Measurements from ENCODE around the gene ERGIC1.
"Not testable (repeated sequence)": the region's sequence is repeated elsewhere in the genome, so short reads cannot be mapped to it uniquely, and the experiment has no call there.

Gene ERGIC1

DNA sequence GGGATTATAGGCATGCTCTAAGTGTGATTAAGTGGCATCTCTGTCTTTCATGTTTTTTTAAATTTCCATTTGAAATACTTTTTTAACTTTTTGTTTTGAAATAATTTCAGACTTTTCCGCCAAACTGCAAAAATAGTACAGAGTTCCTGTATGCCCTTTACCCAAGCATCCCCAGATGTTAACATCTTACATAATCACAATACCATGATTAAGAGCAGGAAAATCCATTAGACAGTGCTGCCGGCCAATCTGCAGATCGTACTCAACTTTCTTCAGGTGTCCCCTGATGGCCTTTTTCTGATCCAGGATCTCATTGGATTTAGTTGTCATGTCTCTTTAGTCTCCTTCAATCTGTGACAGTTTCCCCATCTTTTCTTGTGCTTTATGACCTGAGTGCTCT lies 49.0 kb downstream of the ERGIC1 start:
- DNase-seq (ENCODE audit: low read depth) = no peak

DNA sequence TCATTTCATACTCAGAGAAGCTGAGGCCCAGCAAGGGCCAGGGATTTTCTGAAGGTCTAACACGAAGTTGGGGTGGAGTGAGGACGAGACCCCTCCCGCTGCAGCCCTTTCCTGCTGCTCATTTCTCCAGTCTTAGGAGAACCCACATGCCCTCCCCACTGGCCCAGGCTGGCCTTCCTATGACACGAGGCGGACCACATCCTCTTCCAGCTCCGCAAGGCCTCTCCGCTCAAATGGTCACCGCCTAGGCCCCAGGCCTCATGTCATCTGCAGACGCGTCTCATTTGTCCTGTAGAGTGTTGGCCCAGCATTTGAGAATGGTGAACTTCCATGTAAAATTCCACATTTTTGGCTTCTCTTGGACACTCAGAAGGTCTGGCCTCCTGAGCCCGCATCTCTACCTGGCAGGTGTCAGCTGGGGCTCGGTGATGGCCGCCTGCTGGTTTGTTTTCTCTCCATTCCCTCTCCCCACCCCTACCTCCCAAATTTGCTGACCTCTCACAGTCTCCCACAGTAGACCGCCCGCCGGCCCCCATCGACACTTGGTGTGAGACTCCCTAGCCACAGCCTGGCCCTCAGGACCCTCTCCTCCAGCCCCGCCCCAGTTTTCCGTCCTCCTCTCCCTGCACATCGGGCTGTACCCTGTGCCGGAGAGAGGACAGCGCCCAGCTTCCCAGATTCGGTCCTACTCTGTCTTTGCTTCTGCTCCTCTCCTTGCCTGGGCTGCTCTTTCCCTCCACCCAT lies 51.7 kb downstream of the ERGIC1 start:
- no peak for DNase-seq (ENCODE audit: low read depth)

DNA sequence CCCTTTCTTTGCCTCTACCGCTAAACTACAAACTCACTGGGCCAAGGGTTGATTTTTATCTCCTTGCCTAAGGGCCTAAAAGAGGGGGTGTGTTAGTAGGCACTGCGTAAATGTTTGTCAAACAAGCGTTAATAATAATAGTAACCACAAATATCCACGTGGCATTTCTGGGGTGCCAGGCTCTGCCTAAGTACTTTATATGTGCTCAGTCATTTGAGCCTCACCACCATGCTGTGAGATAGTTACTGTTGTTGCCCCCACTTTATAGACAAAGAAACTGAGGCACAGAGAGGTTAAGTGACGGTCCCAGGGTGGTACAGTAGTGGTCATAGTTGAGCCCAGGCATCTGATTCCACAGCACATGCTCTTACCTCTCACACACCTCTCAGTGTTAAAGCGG lies 52.4 kb downstream of the ERGIC1 start:
- no peak for DNase-seq (ENCODE audit: low read depth)

DNA sequence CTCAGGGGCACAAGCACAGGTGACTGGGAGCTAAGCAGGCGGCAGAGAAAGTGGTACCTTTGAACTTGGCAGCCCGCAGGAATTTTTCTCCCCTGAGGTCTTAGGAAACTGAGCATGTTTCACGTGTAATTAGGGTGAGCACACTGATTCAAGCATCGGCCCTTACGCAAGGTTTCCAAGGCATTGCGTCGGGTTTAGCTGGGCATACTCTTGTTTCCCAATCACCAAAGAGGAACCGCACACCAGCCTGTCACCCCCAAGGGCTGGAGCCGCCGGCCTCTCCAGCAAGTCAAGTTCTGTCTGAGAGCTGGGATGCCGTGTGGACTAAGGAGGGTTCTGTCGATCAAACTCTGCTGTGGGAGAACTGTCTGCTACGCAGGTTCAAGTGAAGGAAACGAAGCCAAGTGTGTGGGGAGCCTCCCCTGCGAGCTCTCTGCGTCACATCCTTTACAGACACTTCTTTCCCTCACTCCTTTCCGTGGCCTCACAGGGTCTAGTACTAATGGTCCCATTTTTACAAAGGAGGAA lies 53.0 kb downstream of the ERGIC1 start:
- peak; percentile 69 for DNase-seq (ENCODE audit: low read depth)

DNA sequence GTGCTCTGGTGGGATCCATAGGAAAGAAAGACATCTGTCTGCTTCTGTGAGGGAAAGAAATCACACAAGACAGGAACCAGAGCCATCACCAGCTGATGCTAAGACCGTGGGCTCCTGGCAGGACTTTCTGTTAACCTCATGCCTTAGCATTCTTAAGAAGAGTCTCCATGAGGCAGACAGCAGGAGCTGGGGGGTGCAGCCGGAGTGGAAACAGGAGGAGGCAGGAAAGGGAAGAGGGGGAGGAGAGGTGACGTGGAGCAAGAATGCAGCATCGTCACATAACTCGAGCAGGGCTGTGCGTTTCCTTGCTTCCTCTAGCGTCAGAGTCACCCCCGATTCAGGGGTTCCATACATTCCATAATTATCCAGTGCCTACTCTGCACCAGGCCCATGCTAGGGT lies 53.6 kb downstream of the ERGIC1 start:
- peak; percentile 95 for DNase-seq (ENCODE audit: low read depth)

DNA sequence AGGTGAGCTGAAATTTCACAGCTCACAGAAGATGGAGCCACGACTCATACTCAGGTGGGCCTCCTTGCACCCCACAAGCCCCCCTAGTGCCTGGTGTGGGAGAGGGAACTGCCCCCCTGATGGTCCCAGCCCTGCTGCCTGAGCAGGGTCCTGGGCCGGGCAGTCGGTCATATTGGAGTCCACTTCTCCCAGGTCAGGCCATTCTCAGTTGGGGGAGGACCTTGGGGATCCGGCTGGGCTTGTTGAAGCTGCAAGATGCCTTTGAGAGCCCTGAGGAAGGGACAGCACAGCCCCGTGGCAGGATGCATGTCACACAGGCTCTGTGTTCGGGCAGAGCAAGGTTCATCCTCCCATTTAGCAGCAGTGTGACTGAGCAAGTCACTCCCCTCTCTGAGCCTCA lies 56.6 kb downstream of the ERGIC1 start:
- DNase-seq (ENCODE audit: low read depth) = no peak

DNA sequence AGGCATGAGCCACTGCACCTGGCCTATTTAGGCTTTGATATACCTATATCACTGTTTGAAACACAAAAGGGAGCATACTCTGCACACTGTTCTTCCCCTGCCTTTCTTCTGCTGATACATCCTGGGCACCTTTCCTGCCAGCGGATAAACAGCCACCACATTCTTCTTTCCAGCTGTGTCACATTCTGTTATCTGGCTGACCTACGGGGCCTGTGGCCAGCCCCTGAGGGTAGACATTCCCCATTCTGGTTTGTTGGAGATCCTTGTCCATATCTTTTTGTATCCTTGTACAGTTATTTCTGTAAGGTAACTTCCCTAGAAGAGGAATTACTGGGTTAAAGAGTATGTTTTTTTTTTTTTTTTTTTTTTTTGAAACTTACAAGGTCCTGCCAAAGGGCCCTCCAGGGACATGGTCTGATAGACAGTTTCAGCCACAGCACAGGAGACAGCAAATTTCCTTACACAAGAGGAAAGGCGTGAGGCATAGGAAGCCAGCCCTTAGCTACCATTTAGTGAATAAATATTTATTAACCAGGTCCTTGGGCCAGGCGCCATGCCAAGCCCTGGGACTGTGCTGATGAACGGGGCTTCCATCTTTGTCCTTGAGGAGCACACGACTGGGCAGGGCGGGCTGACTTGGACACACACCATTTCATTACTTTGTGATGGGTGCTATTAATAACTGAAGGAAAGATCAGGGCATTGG lies 57.8 kb downstream of the ERGIC1 start:
- no peak for DNase-seq (ENCODE audit: low read depth)

DNA sequence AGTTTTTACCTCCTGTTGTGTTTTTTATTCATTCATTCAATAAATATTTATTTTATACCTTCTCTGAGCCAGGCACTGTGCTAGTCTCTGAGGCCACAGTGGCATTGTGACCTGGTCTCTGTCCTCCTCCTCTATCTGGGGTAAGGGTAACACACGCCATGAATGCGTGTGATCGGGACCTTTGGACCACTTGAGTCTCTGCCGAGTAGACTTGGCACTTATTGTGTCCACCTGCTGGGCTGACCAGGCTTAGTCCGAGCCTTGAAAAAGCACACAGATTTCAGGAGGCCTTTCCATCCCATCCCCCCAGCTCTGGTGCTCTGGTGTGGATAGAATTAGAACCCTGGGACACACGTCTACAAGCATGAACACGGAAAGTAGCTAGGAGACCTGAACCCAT lies 58.7 kb downstream of the ERGIC1 start:
- no peak for DNase-seq (ENCODE audit: low read depth)

DNA sequence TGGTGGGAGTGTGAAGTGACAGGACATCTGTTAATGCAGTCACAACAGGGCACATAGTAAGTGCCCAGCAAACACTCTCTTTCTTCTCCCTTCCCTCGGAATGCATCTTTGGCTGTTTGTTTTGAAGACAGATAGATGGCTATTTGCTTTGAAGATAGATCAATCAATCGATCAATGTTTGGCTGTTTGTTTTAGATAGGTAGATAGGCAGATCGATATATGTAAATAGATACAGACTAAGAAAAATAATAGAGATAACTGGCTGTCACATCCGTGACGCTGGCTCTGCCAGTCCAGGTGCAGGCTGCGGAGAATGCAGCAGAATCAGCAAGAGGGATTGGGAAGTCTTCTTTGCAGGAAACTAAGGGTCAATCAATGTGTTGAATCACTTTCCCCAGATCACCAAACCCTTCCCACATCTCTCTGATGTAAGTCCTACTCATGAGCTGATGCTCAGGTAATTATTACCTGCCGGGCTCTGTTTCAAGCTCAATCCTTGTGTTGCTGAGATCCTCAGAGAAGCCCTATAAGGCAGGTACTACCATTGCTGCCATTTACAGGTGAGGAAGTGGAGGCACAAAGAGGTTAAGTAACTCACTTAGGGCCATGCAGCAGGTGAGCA lies 60.8 kb downstream of the ERGIC1 start:
- DNase-seq (ENCODE audit: low read depth) = no peak

DNA sequence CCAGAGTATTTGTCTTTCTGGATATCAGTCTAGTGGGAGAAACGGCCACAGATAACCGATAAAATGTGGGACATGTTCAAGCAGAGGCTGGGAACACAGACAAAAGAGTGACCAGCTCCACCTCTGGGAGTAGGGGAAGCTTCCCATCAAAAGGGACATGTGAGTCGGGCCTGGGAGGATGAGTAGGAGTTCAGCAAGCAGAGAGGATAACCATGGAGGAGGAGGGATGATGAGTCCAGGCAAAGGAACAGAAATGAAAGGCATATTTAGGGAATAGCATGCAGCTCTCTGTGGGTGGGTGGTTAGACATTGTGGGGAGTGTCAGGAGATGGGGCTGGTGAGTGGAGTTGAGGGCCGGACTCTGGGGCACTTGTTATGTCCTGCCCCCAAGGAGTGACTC lies 61.5 kb downstream of the ERGIC1 start:
- no peak for DNase-seq (ENCODE audit: low read depth)

DNA sequence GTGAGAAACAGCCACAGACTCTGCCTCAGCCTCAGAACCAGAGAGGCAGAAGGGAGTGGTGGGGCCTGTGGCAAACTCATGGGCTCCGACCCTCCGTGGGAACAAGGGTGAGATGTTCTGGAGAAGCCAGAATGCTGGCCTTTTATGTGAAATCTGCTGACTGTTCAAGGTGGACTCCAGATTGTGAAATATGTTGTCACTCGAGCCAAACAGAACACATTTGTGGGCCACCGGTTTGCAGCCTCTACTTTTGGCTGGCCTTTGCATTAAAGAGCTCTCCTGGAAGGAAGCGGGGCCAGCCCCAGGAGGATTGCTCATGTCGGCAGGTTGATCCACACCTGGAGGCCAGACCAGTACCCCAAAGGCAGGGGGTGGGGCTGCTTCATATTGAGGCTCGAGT lies 62.4 kb downstream of the ERGIC1 start:
- DNase-seq (ENCODE audit: low read depth) = no peak

DNA sequence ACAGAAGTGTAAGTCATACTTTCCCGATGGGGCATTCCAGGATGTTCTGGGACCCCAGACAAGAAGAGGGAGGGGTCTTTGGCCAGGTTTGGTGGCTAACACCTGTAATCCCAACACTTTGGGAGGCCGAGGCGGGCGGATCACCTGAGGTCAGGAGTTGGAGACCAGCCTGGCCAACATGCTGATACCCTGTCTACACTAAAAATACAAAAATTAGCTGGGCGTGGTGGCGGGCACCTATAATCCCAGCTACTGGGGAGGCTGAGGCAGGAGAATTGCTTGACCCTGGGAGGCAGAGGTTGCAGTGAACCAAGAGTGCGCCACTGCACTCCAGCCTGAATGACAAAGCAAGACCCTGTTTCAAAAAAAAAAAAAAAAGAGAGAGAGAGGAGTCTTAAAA lies 63.0 kb downstream of the ERGIC1 start:
- not testable (repeated sequence) for DNase-seq (ENCODE audit: low read depth)

DNA sequence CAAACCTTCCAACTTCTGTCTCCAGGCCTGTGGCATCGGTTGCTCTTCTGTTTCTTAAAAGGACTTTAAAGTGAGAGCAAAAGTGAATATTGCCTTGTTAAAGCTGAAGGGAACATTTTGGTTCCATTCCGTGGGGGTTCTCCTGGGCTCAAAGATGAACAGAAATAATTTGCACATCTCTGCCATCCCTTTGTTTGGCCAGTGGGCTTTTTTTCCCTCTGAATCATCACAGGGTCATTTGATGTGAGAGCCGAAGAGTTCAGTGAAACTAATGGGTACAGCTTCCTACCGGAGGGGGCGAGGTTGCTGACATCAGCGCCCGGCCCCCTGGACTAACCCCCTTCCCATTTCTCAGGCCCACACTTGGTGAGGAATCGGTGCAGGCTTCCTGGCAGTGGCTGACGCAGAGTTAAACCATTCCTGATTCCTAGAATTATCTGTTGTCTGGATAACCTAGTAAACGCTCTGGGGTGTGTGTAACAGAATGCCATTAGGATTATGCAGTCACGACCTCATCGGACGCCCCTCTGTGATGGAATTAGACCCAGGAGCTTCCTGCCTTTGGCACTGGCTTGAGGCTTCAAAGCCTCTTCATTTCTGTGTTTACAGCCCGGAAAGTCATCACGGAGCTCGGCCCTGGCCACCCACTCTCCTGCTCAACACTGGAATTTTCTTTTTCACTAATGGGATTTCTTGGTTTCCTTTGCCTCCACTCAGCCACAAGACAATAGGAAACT lies 63.6 kb downstream of the ERGIC1 start:
- peak; percentile 100 for DNase-seq (ENCODE audit: low read depth)

DNA sequence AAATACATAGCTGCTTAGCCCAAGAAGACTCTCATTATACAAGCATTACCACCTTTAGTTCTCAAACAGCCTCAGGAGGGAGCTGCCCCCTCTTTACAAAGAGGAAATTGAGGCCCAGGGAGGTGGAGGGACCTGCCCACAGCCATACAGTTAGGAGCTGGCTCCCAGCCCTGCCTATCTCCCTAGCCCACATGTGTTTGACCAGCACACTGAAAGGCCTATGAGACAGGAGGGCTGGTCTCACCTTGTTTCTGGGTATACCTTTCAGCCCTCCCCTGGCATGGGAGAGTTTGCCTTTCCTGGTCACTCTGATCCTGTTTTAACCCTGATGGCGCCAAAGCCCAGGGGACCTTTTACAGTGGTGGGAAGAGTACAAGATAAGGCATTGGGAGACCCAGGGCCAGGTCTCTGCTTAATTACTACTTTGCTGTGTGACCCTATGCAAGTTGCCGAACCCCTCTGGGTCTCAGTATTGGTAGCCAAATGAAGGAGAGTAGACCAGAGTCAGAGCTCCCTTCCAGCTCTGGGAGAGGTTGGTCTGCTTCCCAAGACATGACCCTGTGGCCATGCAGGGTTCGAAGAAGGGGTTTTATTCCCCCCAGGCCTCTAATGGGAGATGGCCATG lies 64.3 kb downstream of the ERGIC1 start:
- no peak for DNase-seq (ENCODE audit: low read depth)

DNA sequence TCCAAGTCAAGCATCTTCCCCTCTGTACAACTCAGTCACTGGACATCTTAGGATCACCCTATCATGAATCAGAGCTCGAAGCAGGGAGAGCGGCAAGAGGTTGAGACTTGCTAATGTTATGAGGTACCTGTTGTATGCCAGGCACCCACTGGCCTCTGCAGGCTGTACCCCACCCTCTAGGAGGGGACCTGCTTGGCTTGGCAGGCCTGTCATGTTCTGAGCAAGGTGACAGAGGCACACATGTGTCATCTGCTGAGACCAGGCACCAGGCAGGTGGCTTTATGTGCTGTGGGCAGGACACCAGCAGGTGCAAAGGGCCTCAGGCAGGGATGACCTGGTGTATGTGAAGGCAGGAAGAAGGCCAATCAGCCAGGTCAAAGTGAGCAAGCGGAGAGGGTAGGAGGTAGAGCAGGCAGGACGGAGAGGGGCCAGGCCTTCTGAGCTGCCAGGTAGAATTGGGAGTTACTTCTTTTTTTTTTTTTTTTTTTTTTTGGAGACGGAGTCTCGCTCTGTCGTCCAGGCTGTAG lies 64.9 kb downstream of the ERGIC1 start:
- no peak for DNase-seq (ENCODE audit: low read depth)

DNA sequence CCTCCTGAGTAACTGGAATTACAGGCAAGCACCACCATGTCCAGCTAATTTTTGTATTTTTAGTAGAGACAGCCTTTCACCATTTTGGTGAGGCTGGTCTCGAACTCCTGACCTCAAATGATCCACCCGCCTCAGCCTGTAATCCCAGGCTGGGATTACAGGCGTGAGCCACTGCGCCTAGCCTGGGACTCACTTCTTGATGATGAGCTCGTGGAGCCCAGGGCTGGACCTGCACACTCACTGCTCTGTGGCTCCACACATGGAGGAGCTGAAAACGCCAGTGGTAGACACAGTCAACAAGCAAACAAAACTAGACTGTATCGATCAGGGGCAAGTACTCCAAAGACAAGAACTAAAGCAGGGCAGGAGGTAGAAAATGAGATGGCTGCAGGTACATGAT lies 65.4 kb downstream of the ERGIC1 start:
- DNase-seq (ENCODE audit: low read depth) = no peak

DNA sequence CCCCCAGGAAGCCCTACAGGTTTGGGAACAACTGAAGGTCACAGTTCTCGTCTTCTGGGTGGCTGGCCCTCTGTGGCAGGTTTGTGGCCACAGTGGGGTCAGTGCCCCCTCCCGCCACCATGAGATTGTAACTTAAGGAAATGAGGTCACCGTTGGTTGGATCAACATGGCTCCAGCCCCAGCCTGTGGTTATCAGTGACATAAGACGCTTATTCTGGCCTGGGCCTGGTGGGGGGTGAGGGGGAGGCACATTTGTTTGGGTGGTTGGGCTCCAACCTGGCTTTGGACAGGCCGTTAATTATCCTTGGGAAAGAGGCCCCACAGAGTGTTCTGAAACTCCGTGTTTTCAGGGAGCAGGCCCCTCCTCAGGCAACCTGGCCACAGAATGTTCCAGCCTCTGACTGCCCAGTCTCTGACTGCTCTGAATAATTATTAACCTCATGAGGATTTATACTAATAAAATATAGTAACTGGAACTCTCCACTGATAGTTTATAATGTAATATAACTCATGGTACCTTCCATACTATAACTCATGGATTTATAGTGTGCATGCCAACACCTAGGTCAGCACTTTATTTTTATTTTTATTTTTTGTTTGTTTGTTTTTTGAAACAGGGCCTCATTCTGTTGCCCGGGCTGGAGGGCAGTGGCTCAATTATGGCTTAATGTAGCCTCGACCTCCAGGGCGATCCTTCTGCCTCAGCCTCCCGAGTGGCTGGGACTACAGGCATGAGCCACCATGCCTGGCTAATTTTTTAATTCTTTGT lies 67.1 kb downstream of the ERGIC1 start:
- peak; percentile 96 for DNase-seq (ENCODE audit: low read depth)

DNA sequence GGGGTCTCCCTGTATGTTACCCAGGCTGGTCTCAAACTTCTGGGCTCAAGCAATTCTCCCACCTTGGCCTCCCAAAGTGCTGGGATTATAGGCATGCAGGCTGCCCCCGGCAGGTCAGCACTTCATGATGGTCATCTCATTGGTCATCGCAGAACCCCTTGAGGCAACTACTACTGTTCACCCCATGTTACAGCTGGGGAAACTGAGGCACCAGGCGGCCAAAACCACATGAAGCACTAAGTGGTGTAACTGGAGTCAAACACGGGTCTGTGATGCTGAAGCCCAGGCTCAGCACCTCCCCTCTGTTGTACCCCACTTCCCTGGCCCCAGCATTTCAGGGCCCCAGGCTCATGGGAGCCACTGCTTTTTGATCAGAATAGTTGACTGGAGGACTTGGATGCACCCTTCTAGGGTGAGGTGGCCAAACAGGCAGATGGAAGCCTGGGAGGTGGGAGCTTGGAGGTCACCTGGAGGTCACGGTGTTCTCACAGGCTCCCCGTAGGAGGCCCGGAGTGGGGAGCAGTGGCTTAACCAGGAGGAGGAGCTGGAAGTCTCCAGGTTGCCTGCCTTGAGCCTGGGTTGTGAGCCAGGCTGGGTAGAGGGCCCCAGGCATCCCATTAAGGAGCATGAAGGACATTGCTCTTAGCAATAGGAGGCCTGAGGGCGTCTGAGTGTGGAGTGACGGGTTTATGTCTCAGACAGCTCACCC lies 67.9 kb downstream of the ERGIC1 start:
- peak; percentile 95 for DNase-seq (ENCODE audit: low read depth)

DNA sequence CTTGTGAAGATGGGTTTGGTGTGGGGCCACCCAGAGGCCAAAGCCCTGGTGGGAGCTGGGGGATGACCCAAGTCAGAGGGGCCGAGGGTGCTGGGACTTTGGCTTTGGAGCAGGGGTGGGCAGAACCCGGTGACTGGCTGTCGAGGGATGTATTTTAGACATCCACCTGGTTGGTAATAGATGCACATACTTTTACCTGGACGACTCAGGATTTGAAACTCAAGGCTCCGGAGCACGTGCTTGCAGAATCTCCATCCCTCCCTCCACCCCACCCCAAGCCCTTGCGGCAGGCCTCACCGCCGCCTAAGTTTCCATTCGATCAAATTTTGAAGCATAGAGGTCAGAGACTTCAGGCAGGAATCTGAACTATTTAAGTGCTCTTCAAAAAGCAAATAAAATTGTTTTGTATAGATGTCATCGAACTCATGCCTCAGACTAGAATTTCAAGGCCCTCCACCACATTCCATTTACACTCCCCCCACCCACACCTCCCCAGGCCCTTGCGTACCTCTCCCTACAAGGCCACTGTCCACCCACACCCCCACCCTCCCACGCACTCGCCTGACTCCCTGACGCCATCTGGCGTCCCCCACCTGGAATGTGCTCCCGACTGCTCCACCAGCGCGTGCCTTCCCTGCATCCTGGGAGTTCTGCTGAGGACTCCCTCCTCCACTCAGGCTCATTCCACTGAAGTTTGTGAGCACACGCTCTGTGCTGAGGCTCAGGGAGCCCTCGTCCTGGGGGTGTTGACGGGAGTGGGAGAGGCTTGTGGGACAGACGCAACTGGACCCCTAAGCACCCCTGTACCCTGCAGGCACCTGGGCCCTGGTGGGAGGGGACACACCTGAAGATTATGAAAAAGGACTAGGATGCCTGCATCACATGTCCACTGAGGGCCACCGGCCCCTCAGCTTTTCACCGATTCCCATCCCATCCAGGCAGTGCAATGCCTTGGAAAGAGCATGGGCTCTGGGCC lies 68.7 kb downstream of the ERGIC1 start:
- peak; percentile 99 for DNase-seq (ENCODE audit: low read depth)
